Measurements from ENCODE around the gene C1QL1.

C1QL1 gene

DNA sequence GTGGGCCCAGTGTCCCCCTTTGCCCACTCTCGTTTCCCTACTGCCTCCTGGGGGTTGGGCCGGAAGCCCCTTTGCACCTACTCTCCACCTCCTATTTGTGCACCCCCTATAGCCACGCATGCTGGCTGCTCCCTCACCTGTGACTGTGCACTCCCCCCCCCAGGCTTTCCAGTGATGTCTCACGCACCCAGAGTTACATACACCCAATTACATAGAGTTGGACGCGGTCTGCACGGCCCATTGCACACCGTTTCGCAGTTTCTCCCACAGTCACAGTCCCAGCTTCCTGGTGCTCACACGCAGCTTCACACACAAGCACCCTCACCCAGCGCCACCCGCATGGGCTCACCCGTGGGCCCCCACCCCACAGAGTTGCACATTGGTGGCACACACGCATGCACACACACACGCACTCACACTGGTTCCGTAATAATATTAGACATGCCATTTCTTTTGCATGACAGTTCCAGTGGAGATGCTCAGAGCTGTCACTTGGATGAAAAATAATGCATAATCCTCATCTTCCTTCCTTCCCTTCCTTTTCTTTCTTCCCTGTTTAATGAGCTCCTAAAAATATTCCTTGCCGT lies 21.5 kb upstream of the C1QL1 start:
- no peak for DNase-seq (ENCODE audit: low spot score)

- DNase-seq (ENCODE audit: low spot score), result no peak
Observed at GRCh38 chr17:44988044-44988942, 20.2 kb upstream of the C1QL1 start.

DNA sequence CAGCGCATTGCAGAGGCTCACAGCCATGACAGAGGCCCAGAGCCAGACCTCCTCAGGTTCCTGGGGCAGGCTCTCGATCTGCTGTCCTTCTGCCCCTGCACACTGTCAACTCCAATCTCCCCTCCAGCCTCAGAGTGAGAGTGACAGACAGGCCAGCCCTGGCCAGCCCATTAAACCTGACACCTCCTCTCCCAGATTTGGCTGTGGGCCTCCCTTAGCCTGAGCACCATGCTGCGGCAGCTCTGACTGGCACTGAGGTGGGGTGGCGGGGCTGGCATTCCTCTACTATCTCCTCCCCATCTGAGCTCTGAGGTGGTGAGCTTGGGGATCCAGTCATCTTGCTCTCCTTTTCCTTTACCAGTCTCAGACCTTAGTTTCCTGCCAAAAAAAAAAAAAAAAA lies 15.5 kb upstream of the C1QL1 start:
- no peak for DNase-seq (ENCODE audit: low spot score)

GRCh38 chr17:44982113-44982702 lies 14.1 kb upstream of the C1QL1 start:
- no peak for DNase-seq (ENCODE audit: low spot score)

DNA sequence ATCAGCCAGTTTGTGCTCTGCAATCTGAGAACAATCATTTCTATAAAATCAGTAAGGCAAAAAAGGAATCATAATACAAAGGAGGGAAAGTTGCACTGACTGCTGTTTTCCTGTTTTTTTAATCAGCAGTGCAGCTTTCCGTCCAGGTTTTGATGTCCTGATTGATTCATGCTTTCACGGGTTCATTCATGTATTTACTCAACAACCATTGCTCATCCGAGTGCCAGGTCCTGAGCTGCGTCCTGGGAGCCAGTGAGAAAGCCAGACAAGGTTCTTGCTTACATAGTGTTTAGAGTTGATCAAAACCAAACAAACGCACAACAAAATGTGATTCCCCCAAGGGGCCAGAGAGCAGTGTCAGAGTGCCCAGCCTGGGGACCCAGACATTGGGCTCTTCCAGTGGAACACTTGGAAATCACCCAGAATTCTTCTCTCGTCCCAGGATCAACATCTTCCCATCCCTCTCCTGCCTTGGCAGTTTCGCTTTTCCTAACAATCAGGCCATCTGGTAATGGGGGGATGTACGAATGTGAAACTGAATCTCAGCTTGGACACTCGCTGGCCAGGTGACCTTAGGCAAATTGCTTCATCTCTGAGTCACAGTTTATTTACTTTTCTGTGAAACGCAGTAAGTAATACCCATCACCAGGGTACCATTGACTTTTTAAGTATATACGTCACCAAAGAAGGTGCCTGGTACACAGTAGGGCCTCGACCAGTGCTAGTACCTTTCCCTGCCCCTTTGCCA lies 13.3 kb upstream of the C1QL1 start:
- peak; percentile 73 for DNase-seq (ENCODE audit: low spot score)

DNA sequence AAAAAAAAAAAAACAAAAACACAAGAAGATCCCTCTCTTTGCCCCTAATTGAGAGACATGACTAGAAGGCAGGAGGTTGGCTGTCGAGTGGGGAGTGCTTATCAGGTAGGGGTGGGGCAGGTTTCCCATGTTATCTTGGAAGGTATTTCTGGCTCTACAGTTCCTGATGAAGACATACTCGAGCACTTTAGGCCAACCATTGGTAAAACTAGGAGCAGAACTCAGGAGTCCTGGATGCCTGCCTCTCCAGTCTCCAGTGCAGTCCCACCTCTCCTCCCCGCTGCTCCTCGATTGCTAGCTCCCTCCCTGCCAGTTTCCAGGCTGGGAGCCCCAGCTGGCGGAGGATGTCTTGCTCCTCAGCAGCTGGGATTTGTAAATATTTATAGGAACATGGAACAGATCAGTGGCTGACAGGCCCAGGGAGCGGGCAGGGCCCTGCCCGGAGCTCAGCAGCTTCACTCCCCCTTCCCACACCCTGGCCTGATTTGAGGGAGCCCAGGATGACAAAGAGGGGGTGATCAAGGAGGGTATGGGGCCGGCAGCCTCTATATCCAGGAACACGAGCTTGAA lies 11.4 kb upstream of the C1QL1 start:
- no peak for DNase-seq (ENCODE audit: low spot score)

DNA sequence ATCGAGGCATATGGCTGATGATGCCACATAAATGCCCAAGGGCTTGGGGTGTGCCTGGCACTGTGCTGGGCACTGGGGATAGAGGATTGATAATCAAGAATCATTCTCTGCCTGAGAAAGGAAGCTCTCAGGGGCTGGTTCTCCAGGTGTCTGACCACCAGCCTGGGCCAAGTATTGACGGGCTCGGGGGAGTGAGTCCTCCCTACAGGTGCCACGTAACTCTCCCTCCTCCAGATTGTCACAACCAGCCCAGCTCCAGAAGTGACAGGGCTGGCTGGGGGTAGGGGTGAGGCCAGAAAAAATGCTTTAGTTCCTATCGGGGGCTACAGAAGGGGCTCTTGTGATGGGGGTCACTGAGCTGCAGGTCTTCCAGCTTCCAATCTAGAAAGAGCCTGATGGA lies 10.7 kb upstream of the C1QL1 start:
- no peak for DNase-seq (ENCODE audit: low spot score)

GRCh38 chr17:44977814-44978550 lies 9.9 kb upstream of the C1QL1 start:
- no peak for DNase-seq (ENCODE audit: low spot score)

GRCh38 chr17:44977065-44977464 lies 9.0 kb upstream of the C1QL1 start:
- no peak for DNase-seq (ENCODE audit: low spot score)

DNA sequence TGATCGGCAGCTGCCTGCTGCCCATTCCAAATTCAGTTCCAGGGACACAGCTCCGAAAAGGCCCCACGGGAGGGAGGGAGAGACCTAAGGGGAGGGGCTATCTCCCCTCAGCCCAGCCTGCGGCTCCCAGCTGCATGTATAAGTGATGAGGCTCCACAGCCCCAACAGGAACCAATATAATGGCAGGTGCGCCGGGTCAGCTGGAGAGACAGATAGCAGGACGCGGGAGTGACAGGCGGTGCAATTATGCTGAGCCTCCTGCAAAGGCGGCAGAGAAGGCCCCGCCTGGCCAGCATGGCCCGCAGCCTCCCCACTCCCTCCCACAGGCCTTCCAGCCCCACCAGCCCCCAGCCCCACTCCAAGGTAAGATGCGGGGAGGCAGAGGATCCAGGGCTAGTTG lies 8.1 kb upstream of the C1QL1 start:
- DNase-seq (ENCODE audit: low spot score), result no peak

DNA sequence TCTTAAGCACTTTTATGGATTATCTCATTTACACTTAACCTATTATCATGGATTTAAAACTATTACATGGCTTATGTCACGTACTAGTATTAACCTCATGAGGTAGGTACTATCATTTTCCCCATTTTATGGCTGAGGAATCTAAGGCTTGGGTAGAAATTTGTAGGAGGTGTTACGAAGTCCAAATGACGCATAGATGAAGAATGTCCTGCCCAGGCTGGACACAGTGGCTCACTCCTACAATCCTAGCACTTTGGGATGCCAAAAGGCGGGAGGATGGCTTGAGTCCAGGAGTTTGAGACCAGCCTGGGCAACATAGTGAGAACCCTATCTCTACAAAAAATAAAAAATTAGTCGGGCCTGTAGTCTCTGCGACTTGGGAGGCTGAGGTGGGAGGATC lies 4.8 kb upstream of the C1QL1 start:
- no peak for DNase-seq (ENCODE audit: low spot score)

GRCh38 chr17:44971776-44972483 lies 3.8 kb upstream of the C1QL1 start:
- peak; percentile 54 for DNase-seq (ENCODE audit: low spot score)

- no peak for DNase-seq (ENCODE audit: low spot score)
Observed at GRCh38 chr17:44970136-44970741, 2.1 kb upstream of the C1QL1 start.

GRCh38 chr17:44969144-44969780 lies 1.2 kb upstream of the C1QL1 start:
- DNase-seq (ENCODE audit: low spot score), result no peak

GRCh38 chr17:44967907-44968224 lies 237 bp downstream of the C1QL1 start:
- DNase-seq (ENCODE audit: low spot score), result no peak

GRCh38 chr17:44967026-44967906 lies 837 bp downstream of the C1QL1 start:
- DNase-seq (ENCODE audit: low spot score), result no peak

- DNase-seq (ENCODE audit: low spot score), result no peak
Observed at GRCh38 chr17:44966348-44967025, 1.6 kb downstream of the C1QL1 start.

- DNase-seq (ENCODE audit: low spot score), result no peak
Observed at GRCh38 chr17:44965481-44966234, 2.4 kb downstream of the C1QL1 start.
